Neural cell (in vitro differentiated cells): Measurements from ENCODE around the gene KMO. TPM values are rescaled to one million over a fixed set of nuclear protein-coding genes. Genes with fewer than 3 reads are reported as not detected.

Experiments
- H2AFZ ChIP-seq: fragments of 200-600, 300-800 bp; sonication (generic), shearing (Covaris generic); 2 replicates; pipeline ENCODE4 v1.6.0; 2014; ENCODE audit warnings: low read depth, mild to moderate bottlenecking, antibody characterized with exemption, low read length, moderate library complexity
- H3F3A ChIP-seq: fragments of 200-600 bp; shearing (Covaris generic); 2 replicates; pipeline ENCODE4 v1.6.1; 2016; ENCODE audit warnings: mild to moderate bottlenecking, moderate library complexity, mixed read lengths, antibody characterized with exemption, low read length; ENCODE audit not compliant: insufficient read depth, poor library complexity, severe bottlenecking
- H3K27ac ChIP-seq: fragments of 200-600, 300-800 bp; sonication (generic), shearing (Covaris generic); 2 replicates; pipeline ENCODE4 v1.5.1; 2014; ENCODE audit warnings: mild to moderate bottlenecking, low read length, moderate library complexity
- H3K27me3 ChIP-seq: fragments of 300-800, 200-600 bp; sonication (generic), shearing (Covaris generic); 2 replicates; pipeline ENCODE4 v1.6.0; 2014; ENCODE audit warnings: mild to moderate bottlenecking, low read depth, low read length, moderate library complexity; ENCODE audit not compliant: insufficient read depth
- H3K36me3 ChIP-seq: fragments of 300-800, 200-600 bp; sonication (generic), shearing (Covaris generic); 2 replicates; pipeline ENCODE4 v1.5.1; 2014; ENCODE audit warnings: mild to moderate bottlenecking, antibody characterized with exemption, low read length, moderate library complexity; ENCODE audit not compliant: insufficient read depth
- H3K4me2 ChIP-seq: fragments of 300-800, 200-600 bp; sonication (generic), shearing (Covaris generic); 2 replicates; pipeline ENCODE4 v1.6.0; 2014; ENCODE audit warnings: mild to moderate bottlenecking, low read length
- H3K4me3 ChIP-seq: fragments of 300-800, 200-600 bp; sonication (generic), shearing (Covaris generic); 2 replicates; pipeline ENCODE4 v1.5.1; 2014; ENCODE audit warnings: mild to moderate bottlenecking, low read length, moderate library complexity
- H3K79me2 ChIP-seq: fragments of 200-600 bp; shearing (Covaris generic); replicated peaks from 2 replicates; pipeline ENCODE4 v1.6.0; 2014; ENCODE audit warnings: mild to moderate bottlenecking, low read length, moderate library complexity; ENCODE audit not compliant: insufficient read depth
- H3K9ac ChIP-seq: fragments of 300-800, 200-600 bp; sonication (generic), shearing (Covaris generic); 2 replicates; pipeline ENCODE4 v1.6.1; 2016; ENCODE audit warnings: mild to moderate bottlenecking, low read length, mixed read lengths
- H3K9me2 ChIP-seq: fragments of 200-600 bp; shearing (Covaris generic); 2 replicates; pipeline ENCODE4 v1.6.1; 2016; ENCODE audit warnings: mild to moderate bottlenecking, low read length, mixed read lengths; ENCODE audit not compliant: insufficient read depth
- H3K9me3 ChIP-seq: fragments of 200-600, 300-800 bp; sonication (generic), shearing (Covaris generic); 2 replicates; pipeline ENCODE4 v1.6.1; 2016; ENCODE audit warnings: mild to moderate bottlenecking, mixed run types, low read length, moderate library complexity, mixed read lengths
- H4K20me1 ChIP-seq: fragments of 200-600 bp; shearing (Covaris generic); 2 replicates; pipeline ENCODE4 v1.6.1; 2016; ENCODE audit warnings: mild to moderate bottlenecking, mixed run types; ENCODE audit not compliant: insufficient read depth
- EP300 ChIP-seq: fragments of 450-650 bp; conservative IDR thresholded peaks from 2 replicates; pipeline ENCODE4 v1.6.1; 2014; ENCODE audit warnings: antibody characterized with exemption, mild to moderate bottlenecking, moderate library complexity; ENCODE audit not compliant: poor library complexity, severe bottlenecking
- EZH2 ChIP-seq: fragments of 200-600, 300-800 bp; shearing (Covaris generic), sonication (generic); IDR thresholded peaks from 2 replicates; pipeline ENCODE4 v1.6.1; 2014; ENCODE audit warnings: antibody characterized with exemption, low read length, borderline replicate concordance, mild to moderate bottlenecking; ENCODE audit not compliant: insufficient read depth, poor library complexity, severe bottlenecking
- MXI1 ChIP-seq: fragments of 450-650 bp; conservative IDR thresholded peaks from 2 replicates; pipeline ENCODE4 v1.6.1; 2014; ENCODE audit warnings: antibody characterized with exemption, mild to moderate bottlenecking; ENCODE audit not compliant: poor library complexity, severe bottlenecking
- POLR2AphosphoS5 ChIP-seq: IDR thresholded peaks from 2 replicates; pipeline ENCODE4 v1.6.1; 2012
- RAD21 ChIP-seq: fragments of 450-650 bp; conservative IDR thresholded peaks from 2 replicates; pipeline ENCODE4 v1.6.1; 2014; ENCODE audit warnings: antibody characterized with exemption, mild to moderate bottlenecking, moderate library complexity
- SMC3 ChIP-seq: fragments of 450-650 bp; conservative IDR thresholded peaks from 2 replicates; pipeline ENCODE4 v1.6.1; 2014; ENCODE audit warnings: antibody characterized with exemption, mild to moderate bottlenecking, moderate library complexity; ENCODE audit not compliant: poor library complexity
- TAF1 ChIP-seq: IDR thresholded peaks from 2 replicates; pipeline ENCODE4 v1.6.1; 2012; ENCODE audit warnings: low read depth
- polyA plus RNA-seq: library from polyadenylated mRNA; depleted of rRNA; stranded (reverse); fragments of >200 nt; gene quantifications from 2 replicates; pipeline ENCODE4 v1.2.3, GENCODE V29; 2014
- TF ChIP-seq, protein P1 (sequence below): IDR thresholded peaks from 2 replicates; pipeline ENCODE4 v1.6.1; 2012; ENCODE audit warnings: borderline replicate concordance
- TF ChIP-seq, protein P2 (sequence below): fragments of 450-650 bp; IDR thresholded peaks from 2 replicates; pipeline ENCODE4 v1.5.1; 2014; ENCODE audit warnings: antibody characterized with exemption, mild to moderate bottlenecking, moderate library complexity; ENCODE audit not compliant: poor library complexity, severe bottlenecking

KMO gene
- polyA plus RNA-seq, 1 donor from 2014 or later, result 0.72 TPM

DNA sequence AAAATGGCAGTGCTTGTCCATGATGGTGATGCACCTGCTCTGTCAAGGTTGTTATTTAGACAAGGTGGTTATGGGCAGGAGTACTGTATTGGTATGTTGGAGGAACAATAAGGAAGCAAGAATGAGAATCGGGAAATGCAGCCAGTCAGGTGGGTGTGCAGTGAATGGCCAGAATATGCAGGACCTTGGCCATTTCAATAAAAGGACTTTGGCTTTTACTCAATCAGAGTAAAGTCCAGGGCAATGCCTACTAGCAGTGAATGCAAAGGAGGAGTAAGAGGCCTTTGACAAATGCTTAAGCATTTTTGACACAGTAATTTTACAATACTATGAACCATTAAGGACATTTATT, 110.4 kb downstream of the KMO start:
- Histone ChIP-seq H3K9me3 (no peaks in the 10 kb centered on the region), H3K4me2 (no peak overlapping the region), H3F3A (no peaks in the 10 kb centered on the region), H3K79me2 (peaks cover 18% of the 10 kb centered on the region), H3K9ac (no peak overlapping the region), H2AFZ (no peak overlapping the region), H3K27me3 (no peaks in the 10 kb centered on the region), H3K4me3 (no peak overlapping the region), H3K27ac (no peak overlapping the region), H4K20me1 (no peaks in the 10 kb centered on the region), H3K9me2 (no peaks in the 10 kb centered on the region), H3K36me3 (no peaks in the 10 kb centered on the region)
- TF ChIP-seq POLR2AphosphoS5 (no peak), TAF1 (no peak), SMC3 (no peak), RAD21 (no peak), EZH2 (no peak), MXI1 (no peak), EP300 (no peak)
- TF ChIP-seq, protein P1, sequence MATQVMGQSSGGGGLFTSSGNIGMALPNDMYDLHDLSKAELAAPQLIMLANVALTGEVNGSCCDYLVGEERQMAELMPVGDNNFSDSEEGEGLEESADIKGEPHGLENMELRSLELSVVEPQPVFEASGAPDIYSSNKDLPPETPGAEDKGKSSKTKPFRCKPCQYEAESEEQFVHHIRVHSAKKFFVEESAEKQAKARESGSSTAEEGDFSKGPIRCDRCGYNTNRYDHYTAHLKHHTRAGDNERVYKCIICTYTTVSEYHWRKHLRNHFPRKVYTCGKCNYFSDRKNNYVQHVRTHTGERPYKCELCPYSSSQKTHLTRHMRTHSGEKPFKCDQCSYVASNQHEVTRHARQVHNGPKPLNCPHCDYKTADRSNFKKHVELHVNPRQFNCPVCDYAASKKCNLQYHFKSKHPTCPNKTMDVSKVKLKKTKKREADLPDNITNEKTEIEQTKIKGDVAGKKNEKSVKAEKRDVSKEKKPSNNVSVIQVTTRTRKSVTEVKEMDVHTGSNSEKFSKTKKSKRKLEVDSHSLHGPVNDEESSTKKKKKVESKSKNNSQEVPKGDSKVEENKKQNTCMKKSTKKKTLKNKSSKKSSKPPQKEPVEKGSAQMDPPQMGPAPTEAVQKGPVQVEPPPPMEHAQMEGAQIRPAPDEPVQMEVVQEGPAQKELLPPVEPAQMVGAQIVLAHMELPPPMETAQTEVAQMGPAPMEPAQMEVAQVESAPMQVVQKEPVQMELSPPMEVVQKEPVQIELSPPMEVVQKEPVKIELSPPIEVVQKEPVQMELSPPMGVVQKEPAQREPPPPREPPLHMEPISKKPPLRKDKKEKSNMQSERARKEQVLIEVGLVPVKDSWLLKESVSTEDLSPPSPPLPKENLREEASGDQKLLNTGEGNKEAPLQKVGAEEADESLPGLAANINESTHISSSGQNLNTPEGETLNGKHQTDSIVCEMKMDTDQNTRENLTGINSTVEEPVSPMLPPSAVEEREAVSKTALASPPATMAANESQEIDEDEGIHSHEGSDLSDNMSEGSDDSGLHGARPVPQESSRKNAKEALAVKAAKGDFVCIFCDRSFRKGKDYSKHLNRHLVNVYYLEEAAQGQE, result no peak
- TF ChIP-seq, protein P2, sequence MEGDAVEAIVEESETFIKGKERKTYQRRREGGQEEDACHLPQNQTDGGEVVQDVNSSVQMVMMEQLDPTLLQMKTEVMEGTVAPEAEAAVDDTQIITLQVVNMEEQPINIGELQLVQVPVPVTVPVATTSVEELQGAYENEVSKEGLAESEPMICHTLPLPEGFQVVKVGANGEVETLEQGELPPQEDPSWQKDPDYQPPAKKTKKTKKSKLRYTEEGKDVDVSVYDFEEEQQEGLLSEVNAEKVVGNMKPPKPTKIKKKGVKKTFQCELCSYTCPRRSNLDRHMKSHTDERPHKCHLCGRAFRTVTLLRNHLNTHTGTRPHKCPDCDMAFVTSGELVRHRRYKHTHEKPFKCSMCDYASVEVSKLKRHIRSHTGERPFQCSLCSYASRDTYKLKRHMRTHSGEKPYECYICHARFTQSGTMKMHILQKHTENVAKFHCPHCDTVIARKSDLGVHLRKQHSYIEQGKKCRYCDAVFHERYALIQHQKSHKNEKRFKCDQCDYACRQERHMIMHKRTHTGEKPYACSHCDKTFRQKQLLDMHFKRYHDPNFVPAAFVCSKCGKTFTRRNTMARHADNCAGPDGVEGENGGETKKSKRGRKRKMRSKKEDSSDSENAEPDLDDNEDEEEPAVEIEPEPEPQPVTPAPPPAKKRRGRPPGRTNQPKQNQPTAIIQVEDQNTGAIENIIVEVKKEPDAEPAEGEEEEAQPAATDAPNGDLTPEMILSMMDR, result no peak

DNA sequence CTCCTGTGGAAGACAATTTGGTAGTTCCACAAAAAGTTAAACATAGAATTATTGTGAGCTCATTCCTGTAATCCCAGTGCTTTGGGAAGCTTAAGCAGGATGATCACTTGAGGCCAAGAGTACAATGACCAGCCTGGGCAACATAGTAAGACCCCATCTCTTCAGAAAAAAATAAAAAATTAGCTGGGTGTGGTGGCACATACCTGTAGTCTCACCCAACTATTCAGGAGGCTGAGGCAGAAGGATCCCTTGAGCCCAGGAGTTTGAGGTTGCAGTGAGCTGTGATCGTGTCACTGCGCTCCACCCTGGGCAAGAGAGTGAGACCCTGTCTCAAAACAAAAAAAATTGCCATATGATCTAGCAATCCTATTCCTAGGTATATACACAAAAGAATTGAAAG, 112.1 kb downstream of the KMO start:
- Histone ChIP-seq H4K20me1 (no peaks in the 10 kb centered on the region), H2AFZ (no peak overlapping the region), H3K4me3 (no peak overlapping the region), H3K9me2 (no peaks in the 10 kb centered on the region), H3K27me3 (no peaks in the 10 kb centered on the region), H3K4me2 (no peak overlapping the region), H3K36me3 (no peaks in the 10 kb centered on the region), H3F3A (no peaks in the 10 kb centered on the region), H3K9me3 (no peaks in the 10 kb centered on the region), H3K9ac (no peak overlapping the region), H3K79me2 (peaks cover 2% of the 10 kb centered on the region), H3K27ac (no peak overlapping the region)
- TF ChIP-seq RAD21, result no peak
- no peak for TF ChIP-seq MXI1
- TF ChIP-seq, protein P2, result no peak
- no peak for TF ChIP-seq EZH2
- TF ChIP-seq SMC3, result no peak
- TF ChIP-seq, protein P1, result no peak
- TF ChIP-seq POLR2AphosphoS5, result no peak
- TF ChIP-seq EP300, result no peak
- no peak for TF ChIP-seq TAF1
